ENCODE data around the gene CYTH3. TPM values are rescaled to one million over a fixed set of nuclear protein-coding genes. Genes with fewer than 3 reads are reported as not detected.

CYTH3 gene
- total and polyA plus RNA-seq, 12 donors = 15.9 to 27.9 (median 20.5) TPM

GRCh38 chr7:6252341-6252746 lies 20.1 kb downstream of the CYTH3 start:
- ATAC-seq = peak in 1 of 8 donors; percentile 31
- H3K27me3 ChIP-seq = no peaks in the 10 kb centered on the region
- no peak for TF ChIP-seq CTCF (IDR thresholded peaks at IDR 0.05)
- no peaks in the 10 kb centered on the region for H3K36me3 ChIP-seq
- WGBS, 2 donors = 40 to 41% methylated on average over 5 of the region's 5 CpGs
- H3K4me1 ChIP-seq = peaks cover 12 to 100% (median 88%) of the 10 kb centered on the region in 9 donors
- peak overlapping the region in 1 of 10 donors; percentile 18 for H3K4me3 ChIP-seq
- H3K27ac ChIP-seq = peak overlapping the region in 8 of 10 donors; percentile 7 to 79 (median 36)
- no peak for DNase-seq
- intact Hi-C loops (cut with DNase I) = no loop called here
- H3K9me3 ChIP-seq = no peaks in the 10 kb centered on the region

- Histone ChIP-seq H3K9me3 (no peaks in the 10 kb centered on the region), H3K4me1 (peaks cover 12 to 100% (median 87%) of the 10 kb centered on the region in 9 donors), H3K27ac (peak overlapping the region in 8 of 10 donors; percentile 7 to 79 (median 36)), H3K36me3 (no peaks in the 10 kb centered on the region), H3K27me3 (no peaks in the 10 kb centered on the region), H3K4me3 (no peak overlapping the region)
- no peak for TF ChIP-seq CTCF (IDR thresholded peaks at IDR 0.05)
- intact Hi-C loops (cut with DNase I) = no loop called here
- ATAC-seq = no peak
- 37 to 39% methylated on average over 4 of the region's 4 CpGs for WGBS, 2 donors
- no peak for DNase-seq
These were observed 20.8 kb downstream of the CYTH3 start for GRCh38 chr7:6251653-6252052.

DNA sequence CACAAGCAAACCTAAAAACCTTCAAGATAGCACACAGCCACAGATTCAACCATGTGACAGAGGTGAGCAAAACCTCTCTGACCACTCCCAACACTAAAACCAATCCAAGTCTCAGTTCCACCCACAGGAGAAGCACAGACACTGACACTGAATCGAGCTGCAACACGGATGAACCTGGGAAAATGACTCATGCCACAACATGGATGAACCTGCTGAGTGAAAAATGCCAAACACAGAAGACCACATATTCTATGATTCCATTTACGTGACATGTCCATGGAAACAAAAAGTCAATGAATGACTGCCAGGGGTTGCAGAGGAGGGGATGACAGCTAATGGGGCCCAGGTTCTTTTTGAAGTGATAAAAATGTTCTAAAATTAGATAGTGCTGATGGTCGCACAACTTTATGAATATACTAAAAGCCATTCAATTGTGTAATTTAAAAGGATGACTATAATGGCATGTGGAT lies 22.0 kb downstream of the CYTH3 start:
- 36 to 56% methylated on average over 4 of the region's 4 CpGs for WGBS, 2 donors
- no peaks in the 10 kb centered on the region for H3K9me3 ChIP-seq
- H3K4me1 ChIP-seq = peaks cover 17 to 100% (median 86%) of the 10 kb centered on the region in 9 donors
- TF ChIP-seq CTCF (IDR thresholded peaks at IDR 0.05) = no peak
- peak in 3 of 8 donors; percentile 12 to 56 (median 21) for ATAC-seq
- DNase-seq = no peak
- intact Hi-C loops (cut with DNase I) = no loop called here
- no peaks in the 10 kb centered on the region for H3K36me3 ChIP-seq
- peak overlapping the region in 1 of 10 donors; percentile 79 for H3K27ac ChIP-seq
- no peak overlapping the region for H3K4me3 ChIP-seq
- H3K27me3 ChIP-seq = no peaks in the 10 kb centered on the region

- Histone ChIP-seq H3K27ac (peak overlapping the region in 2 of 10 donors; percentile 25 to 29), H3K36me3 (no peaks in the 10 kb centered on the region), H3K4me3 (no peak overlapping the region), H3K27me3 (no peaks in the 10 kb centered on the region), H3K4me1 (peaks cover 17 to 91% (median 72%) of the 10 kb centered on the region in 9 donors), H3K9me3 (no peaks in the 10 kb centered on the region)
- TF ChIP-seq CTCF (IDR thresholded peaks at IDR 0.05) = no peak
- no peak for DNase-seq
- intact Hi-C loops (cut with DNase I) = no loop called here
- no peak for ATAC-seq
- 96 to 97% methylated on average over 4 of the region's 4 CpGs for WGBS, 2 donors
These were observed 23.4 kb downstream of the CYTH3 start for GRCh38 chr7:6249043-6249442.

All from heart right ventricle (tissue), 16 donors.